K562 (cell line): Measurements from ENCODE around the gene PDZK1IP1. TPM values are rescaled to one million over a fixed set of nuclear protein-coding genes. Genes with fewer than 3 reads are reported as not detected.

Experiments used
- CBX1 ChIP-seq: sonication (generic); IDR thresholded peaks from 2 replicates; pipeline ENCODE4 v1.6.1; 2016; ENCODE audit warnings: antibody characterized with exemption, low read depth, mild to moderate bottlenecking
- HMGN3 ChIP-seq: IDR thresholded peaks from 2 replicates; pipeline ENCODE4 v1.6.1; 2011; ENCODE audit warnings: borderline replicate concordance, low read depth, mild to moderate bottlenecking, mixed read lengths, low read length; ENCODE audit not compliant: insufficient read length; ENCODE audit errors: extremely low read depth
- MEF2D ChIP-seq: conservative IDR thresholded peaks from 2 replicates; pipeline ENCODE4 v1.6.1; 2016; ENCODE audit warnings: low read depth, missing genetic modification characterization, missing compliant biosample characterization
- NCOA1 ChIP-seq: fragments of 450-650 bp; IDR thresholded peaks from 2 replicates; pipeline ENCODE4 v1.6.1; 2016; ENCODE audit warnings: low read depth
- SETDB1 ChIP-seq: IDR thresholded peaks from one replicate; pipeline ENCODE4 v1.6.1; 2012; ENCODE audit warnings: low read length, control low read depth, inconsistent platforms
- TAF15 ChIP-seq: fragments of 200-400 bp; formaldehyde crosslinking; IDR thresholded peaks from 2 replicates; pipeline ENCODE4 v1.6.1; 2017; ENCODE audit warnings: mild to moderate bottlenecking, low read depth, low read length, moderate library complexity
- ZBTB1 ChIP-seq: sonication (generic); formaldehyde crosslinking; IDR thresholded peaks from 2 replicates; pipeline ENCODE4 v1.8.1; 2023; ENCODE audit warnings: missing genetic modification reagents, low read depth, mild to moderate bottlenecking, borderline replicate concordance
- ZNF133 ChIP-seq: fragments of 250-450 bp; sonication (Bioruptor Pico); IDR thresholded peaks from 2 replicates; pipeline ENCODE4 v1.4.0; 2020; ENCODE audit warnings: mild to moderate bottlenecking
- ZNF668 ChIP-seq: fragments of 250-450 bp; sonication (Bioruptor Pico); IDR thresholded peaks from 2 replicates; pipeline ENCODE4 v1.8.0; 2022; ENCODE audit warnings: mild to moderate bottlenecking, inconsistent platforms
- ZNF830 ChIP-seq: fragments of 250-450 bp; sonication (Bioruptor Pico); IDR thresholded peaks from 2 replicates; pipeline ENCODE4 v1.5.0; 2021; ENCODE audit warnings: mild to moderate bottlenecking
- polyA plus RNA-seq, 8 experiments: library from polyadenylated mRNA; depleted of rRNA in 4 of 8; stranded (reverse) in 5 of 8; unstranded in 3 of 8; fragments of >200 nt; fragmentation: Nextera tagmentation in 2 of 8; fragmentation: Illumina TruSeq in 1 of 8; extraction: Ambion mirVana in 2 of 8; extraction: Trizol in 1 of 8; gene quantifications; 2 replicates each; pipeline versions ENCODE4 v1.2.1 to v1.2.3, GENCODE V29; 2011 to 2014; ENCODE audit warnings: inconsistent platforms in 1 of 8, missing spikeins in 1 of 8
- total RNA-seq, 7 experiments: library from RNA; depleted of rRNA in 6 of 7; stranded (reverse); fragments of >200 nt in 6 of 7; fragmentation: Illumina TruSeq in 2 of 7; extraction: Trizol in 2 of 7; gene quantifications; 2 replicates each; pipeline versions ENCODE4 v1.2.1 to v1.2.3, GENCODE V29; 2011 to 2021; ENCODE audit warnings: low replicate concordance in 1 of 7
- TF ChIP-seq, protein P1 (sequence below), 2 experiments: fragments of 450-650 bp in 1 of 2; IDR thresholded peaks; 2 replicates each; pipeline ENCODE4 v1.6.1; 2011 to 2017; ENCODE audit warnings: low read depth in 2 of 2, antibody characterized with exemption in 1 of 2, borderline replicate concordance in 1 of 2, low read length in 1 of 2, mild to moderate bottlenecking in 1 of 2, mixed read lengths in 1 of 2; ENCODE audit not compliant: control insufficient read depth in 1 of 2
- TF ChIP-seq, protein P2 (sequence below), 2 experiments: fragments of 450-650 bp in 1 of 2; sonication (generic) in 1 of 2; formaldehyde crosslinking in 1 of 2; IDR thresholded peaks in 1 of 2; conservative IDR thresholded peaks in 1 of 2; 2 replicates each; pipeline versions ENCODE4 v1.6.1 to v1.8.1; 2016 to 2023; ENCODE audit warnings: mild to moderate bottlenecking in 2 of 2, moderate library complexity in 2 of 2, inconsistent platforms in 1 of 2, missing genetic modification reagents in 1 of 2

The PDZK1IP1 gene
- total and polyA plus RNA-seq, 9 of the 15 experiments (the other 6 are each of a cell fraction or from before 2014, with no cell fraction given), result 0.17 to 0.68 (median 0.53) TPM; not detected in 2

DNA sequence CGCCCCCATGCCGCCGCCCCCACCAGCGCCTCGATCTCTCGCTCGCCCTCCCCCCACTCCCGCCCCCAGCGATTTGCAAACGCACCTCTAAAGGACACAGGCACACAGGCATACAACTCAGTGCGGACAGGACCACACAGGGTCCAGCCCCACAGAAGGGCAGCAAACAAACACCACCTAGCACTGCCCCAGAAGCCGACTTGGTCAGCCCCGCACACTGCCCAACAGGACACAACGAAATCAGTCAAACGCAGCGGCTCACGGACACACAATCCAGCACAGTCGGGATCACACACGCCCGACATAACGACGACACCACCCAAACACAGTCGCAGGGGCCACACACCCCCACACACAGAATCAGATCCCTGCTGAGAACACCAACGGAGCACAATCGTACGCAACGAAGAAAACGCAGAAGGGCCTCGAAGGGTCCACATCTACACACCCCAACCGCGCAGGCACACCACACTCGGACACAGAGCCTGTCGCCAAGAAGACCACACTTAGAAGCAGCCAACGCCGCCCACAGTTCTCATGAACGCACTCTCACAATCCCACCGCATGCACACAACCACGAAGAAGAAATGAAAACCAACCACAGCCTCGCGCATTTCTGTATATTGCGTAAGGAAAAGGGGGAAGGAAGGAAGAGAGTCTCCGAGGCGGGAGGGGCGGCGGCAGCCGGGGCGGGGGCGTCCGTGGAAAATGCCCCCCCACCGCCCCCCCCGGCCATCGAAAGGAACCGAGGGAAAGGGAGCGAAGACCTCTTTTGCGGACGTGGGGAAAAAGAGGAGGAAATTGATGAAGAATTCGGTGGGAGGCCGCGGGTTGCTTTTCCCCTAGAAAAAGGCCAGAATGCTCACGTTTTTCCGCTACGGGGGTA, 41.7 kb upstream of the PDZK1IP1 start (continued):
- peak; percentile 75; the same call in 1 of the 2 replicates for TF ChIP-seq ZBTB1
- TF ChIP-seq, protein P1, sequence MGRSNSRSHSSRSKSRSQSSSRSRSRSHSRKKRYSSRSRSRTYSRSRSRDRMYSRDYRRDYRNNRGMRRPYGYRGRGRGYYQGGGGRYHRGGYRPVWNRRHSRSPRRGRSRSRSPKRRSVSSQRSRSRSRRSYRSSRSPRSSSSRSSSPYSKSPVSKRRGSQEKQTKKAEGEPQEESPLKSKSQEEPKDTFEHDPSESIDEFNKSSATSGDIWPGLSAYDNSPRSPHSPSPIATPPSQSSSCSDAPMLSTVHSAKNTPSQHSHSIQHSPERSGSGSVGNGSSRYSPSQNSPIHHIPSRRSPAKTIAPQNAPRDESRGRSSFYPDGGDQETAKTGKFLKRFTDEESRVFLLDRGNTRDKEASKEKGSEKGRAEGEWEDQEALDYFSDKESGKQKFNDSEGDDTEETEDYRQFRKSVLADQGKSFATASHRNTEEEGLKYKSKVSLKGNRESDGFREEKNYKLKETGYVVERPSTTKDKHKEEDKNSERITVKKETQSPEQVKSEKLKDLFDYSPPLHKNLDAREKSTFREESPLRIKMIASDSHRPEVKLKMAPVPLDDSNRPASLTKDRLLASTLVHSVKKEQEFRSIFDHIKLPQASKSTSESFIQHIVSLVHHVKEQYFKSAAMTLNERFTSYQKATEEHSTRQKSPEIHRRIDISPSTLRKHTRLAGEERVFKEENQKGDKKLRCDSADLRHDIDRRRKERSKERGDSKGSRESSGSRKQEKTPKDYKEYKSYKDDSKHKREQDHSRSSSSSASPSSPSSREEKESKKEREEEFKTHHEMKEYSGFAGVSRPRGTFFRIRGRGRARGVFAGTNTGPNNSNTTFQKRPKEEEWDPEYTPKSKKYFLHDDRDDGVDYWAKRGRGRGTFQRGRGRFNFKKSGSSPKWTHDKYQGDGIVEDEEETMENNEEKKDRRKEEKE (IDR thresholded peaks at IDR 0.05; ENCODE audit: borderline replicate concordance in 1 of 2, control insufficient read depth in 1 of 2, low read depth in 2 of 2, low read length in 1 of 2), result no peak
- no peak for TF ChIP-seq ZNF133
- TF ChIP-seq MEF2D (tag), result peak; percentile 69; the same call in 1 of the 2 replicates
- no peak for TF ChIP-seq HMGN3
- TF ChIP-seq, protein P2, sequence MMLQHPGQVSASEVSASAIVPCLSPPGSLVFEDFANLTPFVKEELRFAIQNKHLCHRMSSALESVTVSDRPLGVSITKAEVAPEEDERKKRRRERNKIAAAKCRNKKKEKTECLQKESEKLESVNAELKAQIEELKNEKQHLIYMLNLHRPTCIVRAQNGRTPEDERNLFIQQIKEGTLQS (IDR thresholded peaks at IDR 0.05), result peak; percentile 75
- TF ChIP-seq, protein P2 (CRISPR knock-in tag; conservative IDR thresholded peaks at IDR 0.05), result 0 out of 2 replicates have a peak, but pooled peaks have one; percentile 34
- TF ChIP-seq ZNF668 (CRISPR knock-in tag), result no peak
- TF ChIP-seq SETDB1, result no peak
- TF ChIP-seq TAF15, result no peak
- TF ChIP-seq ZNF830, result no peak; the same call in 1 of the 2 replicates
- peak; percentile 69; the same call in 1 of the 2 replicates for TF ChIP-seq NCOA1
- TF ChIP-seq CBX1, result 0 out of 2 replicates have a peak, but pooled peaks have one; percentile 75
